Bronchial epithelial cell (primary cell): Measurements from ENCODE around the gene TIPIN. TPM values are rescaled to one million over a fixed set of nuclear protein-coding genes. Genes with fewer than 3 reads are reported as not detected.

Experiments used
- DNase-seq: peaks from one replicate; pipeline ENCODE4 v3.0.0-alpha.2; 2010; ENCODE audit warnings: low read depth
- FAIRE-seq: peaks from 2 replicates; lab custom pipeline; 2011; peaks lifted over from hg19 to GRCh38; lab: Jason Lieb, UNC
- H3K27me3 ChIP-seq: 2 replicates; pipeline ENCODE4 v1.5.1; 2011; ENCODE audit warnings: low read length; ENCODE audit not compliant: control insufficient read depth, insufficient read depth
- H3K36me3 ChIP-seq: 2 replicates; pipeline ENCODE4 v1.5.1; 2011; ENCODE audit warnings: low read length; ENCODE audit not compliant: control insufficient read depth, insufficient read depth
- H3K4me3 ChIP-seq: 2 replicates; pipeline ENCODE4 v1.5.1; 2011; ENCODE audit warnings: mild to moderate bottlenecking, low read depth, low read length, control low read depth
- CTCF ChIP-seq: IDR thresholded peaks from 2 replicates; pipeline ENCODE4 v1.5.1; 2011; ENCODE audit warnings: mild to moderate bottlenecking, moderate library complexity, low read length, control low read depth, inconsistent platforms; ENCODE audit not compliant: insufficient read depth, severe bottlenecking
- total RNA-seq: library from RNA; depleted of rRNA; stranded (reverse); fragments of >200 nt; gene quantifications from 2 replicates; pipeline ENCODE4 v1.2.1, GENCODE V29; 2014

The TIPIN gene
- total RNA-seq, result 10.5 and 17.8 TPM in 2 replicates

GRCh38 chr15:66356359-66357236 lies at the start of gene TIPIN:
Gene TIPIN, minus strand, starts transcription at chr15:66356685. Its CDS starts 3,738 bp downstream, at chr15:66352947.
- FAIRE-seq (no peak), DNase-seq (peak; percentile 82)
- no peak for TF ChIP-seq CTCF
- peak within 1 kb of the TSS; percentile 87 for H3K4me3 ChIP-seq
- no peaks in the 10 kb centered on the region for H3K36me3 ChIP-seq
- H3K27me3 ChIP-seq, result no peaks in the 10 kb centered on the region

DNA sequence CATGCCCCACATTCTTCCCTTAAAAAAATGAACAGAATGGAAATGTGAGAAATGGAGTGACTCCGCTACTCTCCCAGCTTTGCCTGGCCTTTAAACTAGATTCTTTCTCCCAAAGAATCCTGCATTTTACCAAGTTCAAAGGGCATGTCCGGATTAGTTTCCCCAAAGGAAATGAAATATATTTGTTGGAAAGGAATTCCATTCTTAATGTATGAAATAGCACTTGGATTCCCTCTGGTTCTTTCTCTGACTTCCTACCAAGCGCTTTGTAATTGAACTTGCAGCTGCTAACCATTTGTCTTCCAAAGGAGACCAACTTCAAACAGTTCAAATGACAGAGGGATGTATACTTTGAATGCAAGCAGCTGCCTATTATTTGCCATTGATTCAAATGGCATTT lies 49.1 kb upstream of the TIPIN start:
- no peak for FAIRE-seq
- no peak for TF ChIP-seq CTCF
- Histone ChIP-seq H3K36me3 (no peaks in the 10 kb centered on the region), H3K4me3 (no peak overlapping the region), H3K27me3 (no peaks in the 10 kb centered on the region)
- DNase-seq, result no peak

- Histone ChIP-seq H3K4me3 (no peak overlapping the region), H3K36me3 (no peaks in the 10 kb centered on the region), H3K27me3 (no peaks in the 10 kb centered on the region)
- DNase-seq (no peak), FAIRE-seq (no peak)
- no peak for TF ChIP-seq CTCF
Observed at GRCh38 chr15:66405007-66405406, 48.5 kb upstream of the TIPIN start.

DNA sequence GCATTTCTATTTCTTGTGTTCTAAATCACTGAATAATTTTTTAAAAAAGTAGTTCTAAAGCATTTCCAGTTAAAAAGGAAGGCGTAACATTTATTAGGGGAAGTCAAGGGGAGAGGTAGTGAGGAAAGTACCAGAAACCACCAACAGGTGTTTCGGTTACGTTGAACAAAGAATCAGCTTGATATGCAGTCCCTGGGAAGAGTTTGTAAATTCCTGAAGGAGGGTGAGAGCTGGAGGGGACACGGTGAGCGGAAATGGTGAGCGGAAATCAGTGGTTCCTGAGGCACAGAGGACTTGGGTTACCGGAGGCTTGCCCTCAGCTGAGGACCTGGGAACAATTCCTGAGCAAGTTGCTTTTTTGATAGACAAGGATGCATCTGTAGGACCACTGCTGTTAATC lies 48.0 kb upstream of the TIPIN start:
- Histone ChIP-seq H3K36me3 (no peaks in the 10 kb centered on the region), H3K27me3 (no peaks in the 10 kb centered on the region), H3K4me3 (no peak overlapping the region)
- DNase-seq (no peak), FAIRE-seq (no peak)
- no peak for TF ChIP-seq CTCF

DNA sequence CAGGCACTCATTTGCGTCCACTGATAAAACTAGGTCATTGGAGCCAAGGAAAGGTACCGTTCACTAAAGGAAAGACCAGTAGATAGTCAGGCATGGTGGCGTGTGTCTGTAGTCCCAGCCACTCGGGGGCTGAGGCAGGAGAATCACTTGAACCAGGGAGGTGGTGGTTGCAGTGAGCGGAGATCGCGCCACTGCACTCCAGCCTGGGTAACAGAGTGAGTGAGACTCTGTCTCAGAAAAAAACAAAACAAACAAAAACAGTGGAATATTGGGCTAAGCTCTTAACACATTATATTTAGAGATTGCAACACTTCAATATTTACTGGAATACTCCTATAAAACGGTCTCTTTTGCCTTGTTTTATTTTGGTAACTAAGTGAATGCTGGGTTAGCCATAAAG lies 47.6 kb upstream of the TIPIN start:
- H3K36me3 ChIP-seq, result no peaks in the 10 kb centered on the region
- TF ChIP-seq CTCF, result no peak
- DNase-seq, result no peak
- H3K27me3 ChIP-seq, result no peaks in the 10 kb centered on the region
- FAIRE-seq, result no peak
- no peak overlapping the region for H3K4me3 ChIP-seq
